HepG2 (cell line): ENCODE measurements around the gene KCNAB1. TPM values are rescaled to one million over a fixed set of nuclear protein-coding genes. Genes with fewer than 3 reads are reported as not detected.

Experiments
- ARHGAP35 ChIP-seq: sonication (generic); formaldehyde crosslinking; IDR thresholded peaks from 2 replicates; pipeline ENCODE4 v1.9.0; 2022; ENCODE audit warnings: mild to moderate bottlenecking, inconsistent platforms, moderate library complexity, missing genetic modification reagents, borderline replicate concordance
- BRCA1 ChIP-seq: sonication (generic); formaldehyde crosslinking; IDR thresholded peaks from 2 replicates; pipeline ENCODE4 v1.4.0; 2020; ENCODE audit warnings: missing genetic modification reagents
- CSRNP1 ChIP-seq: sonication (generic); formaldehyde crosslinking; IDR thresholded peaks from 2 replicates; pipeline ENCODE4 v1.8.1; 2023; ENCODE audit warnings: mild to moderate bottlenecking, missing genetic modification reagents
- E2F5 ChIP-seq: sonication (generic); formaldehyde crosslinking; conservative IDR thresholded peaks from 2 replicates; pipeline ENCODE4 v1.4.0; 2020; ENCODE audit warnings: missing genetic modification reagents
- HDAC6 ChIP-seq: fragments of 200-600 bp; sonication (generic); IDR thresholded peaks from 2 replicates; pipeline ENCODE4 v1.7.0; 2017; ENCODE audit warnings: mild to moderate bottlenecking, antibody characterized with exemption, low read length, low read depth
- HOXA5 ChIP-seq: sonication (generic); formaldehyde crosslinking; IDR thresholded peaks from 2 replicates; pipeline ENCODE4 v1.4.0; 2020; ENCODE audit warnings: missing genetic modification reagents
- NFAT5 ChIP-seq: sonication (generic); formaldehyde crosslinking; IDR thresholded peaks from 2 replicates; pipeline ENCODE4 v1.4.0; 2020; ENCODE audit warnings: missing genetic modification reagents
- NR3C1 ChIP-seq: sonication (generic); formaldehyde crosslinking; IDR thresholded peaks from 2 replicates; pipeline ENCODE4 v1.4.0; 2020; ENCODE audit warnings: missing genetic modification reagents
- PITX1 ChIP-seq: sonication (generic); formaldehyde crosslinking; IDR thresholded peaks from 2 replicates; pipeline ENCODE4 v1.5.1; 2020; ENCODE audit warnings: mild to moderate bottlenecking, missing genetic modification reagents
- TFAP4 ChIP-seq: sonication (generic); IDR thresholded peaks from 2 replicates; pipeline ENCODE4 v1.6.1; 2016; ENCODE audit warnings: low read depth, borderline replicate concordance
- ZBTB39 ChIP-seq: sonication (generic); formaldehyde crosslinking; IDR thresholded peaks from 2 replicates; pipeline ENCODE4 v1.5.0; 2020; ENCODE audit warnings: missing genetic modification reagents
- ZFP90 ChIP-seq: sonication (generic); formaldehyde crosslinking; IDR thresholded peaks from 2 replicates; pipeline ENCODE4 v1.8.0; 2022; ENCODE audit warnings: missing genetic modification reagents, mild to moderate bottlenecking, inconsistent platforms, borderline replicate concordance
- ZNF460 ChIP-seq: sonication (generic); formaldehyde crosslinking; IDR thresholded peaks from 2 replicates; pipeline ENCODE4 v1.5.1; 2020; ENCODE audit warnings: missing genetic modification reagents, mild to moderate bottlenecking, borderline replicate concordance
- ZNF619 ChIP-seq: sonication (generic); formaldehyde crosslinking; IDR thresholded peaks from 2 replicates; pipeline ENCODE4 v1.4.0; 2020; ENCODE audit warnings: mild to moderate bottlenecking, missing genetic modification reagents
- ZNF691 ChIP-seq: sonication (generic); formaldehyde crosslinking; IDR thresholded peaks from 2 replicates; pipeline ENCODE4 v1.4.0; 2020; ENCODE audit warnings: missing genetic modification reagents, low read depth, mild to moderate bottlenecking, borderline replicate concordance
- ZNF749 ChIP-seq: sonication (generic); formaldehyde crosslinking; IDR thresholded peaks from 2 replicates; pipeline ENCODE4 v1.8.0; 2022; ENCODE audit warnings: mild to moderate bottlenecking, missing genetic modification reagents, moderate library complexity, borderline replicate concordance
- ZNF792 ChIP-seq: IDR thresholded peaks from 2 replicates; pipeline ENCODE4 v1.6.1; 2016
- polyA plus RNA-seq, 8 experiments: library from polyadenylated mRNA; depleted of rRNA in 3 of 8; stranded (reverse) in 7 of 8; unstranded in 1 of 8; fragments of >200 nt; fragmentation: Illumina TruSeq in 4 of 8; extraction: Trizol in 4 of 8; gene quantifications; 2 replicates each; pipeline versions ENCODE4 v1.2.1 to v1.2.3, GENCODE V29; 2011 to 2016; ENCODE audit warnings: low read depth in 4 of 8, missing spikeins in 1 of 8, mixed read lengths in 1 of 8; ENCODE audit not compliant: insufficient read depth in 1 of 8
- total RNA-seq, 5 experiments: library from RNA; depleted of rRNA; stranded (reverse); fragments of >200 nt; fragmentation: Illumina TruSeq; extraction: Trizol; gene quantifications; 2 replicates each; pipeline ENCODE4 v1.2.3, GENCODE V29; 2016; ENCODE audit warnings: low read depth in 1 of 5

Gene KCNAB1
- total and polyA plus RNA-seq, 2 of the 13 experiments (the other 11 are each of a cell fraction or from before 2014, with no cell fraction given): not detected

- TF ChIP-seq NR3C1 (CRISPR knock-in tag) (no peak), PITX1 (CRISPR knock-in tag) (no peak), HDAC6 (no peak), ZNF792 (CRISPR knock-in tag) (no peak), ARHGAP35 (CRISPR knock-in tag) (no peak), NFAT5 (CRISPR knock-in tag) (no peak), ZNF619 (CRISPR knock-in tag) (no peak), CSRNP1 (CRISPR knock-in tag) (no peak), HOXA5 (CRISPR knock-in tag) (no peak), ZNF749 (CRISPR knock-in tag) (no peak), ZNF460 (no peak), BRCA1 (CRISPR knock-in tag) (no peak), TFAP4 (no peak), ZFP90 (CRISPR knock-in tag) (no peak), ZNF691 (CRISPR knock-in tag) (no peak), ZBTB39 (CRISPR knock-in tag) (no peak), E2F5 (CRISPR knock-in tag) (no peak)
Observed at GRCh38 chr3:156274791-156275190, 154.4 kb downstream of the KCNAB1 start (continued).
